Gastroesophageal sphincter (tissue), 3 donors: ENCODE results near the gene RIMBP2.

Source experiments
- POLR2AphosphoS5 ChIP-seq: sonication (generic); formaldehyde crosslinking; IDR thresholded peaks from one replicate; pipeline ENCODE4 v1.6.1; 2017; ENCODE audit warnings: antibody characterized with exemption
- TF ChIP-seq, protein P1 (sequence below), 4 experiments: fragments of 200-600 bp in 2 of 4; fragments of 450-650 bp in 2 of 4; sonication (generic) in 1 of 4; IDR thresholded peaks; one replicate each; pipeline ENCODE4 v1.5.1; 2017 to 2019; ENCODE audit warnings: antibody characterized with exemption in 4 of 4, mild to moderate bottlenecking in 2 of 4, moderate library complexity in 2 of 4

DNA sequence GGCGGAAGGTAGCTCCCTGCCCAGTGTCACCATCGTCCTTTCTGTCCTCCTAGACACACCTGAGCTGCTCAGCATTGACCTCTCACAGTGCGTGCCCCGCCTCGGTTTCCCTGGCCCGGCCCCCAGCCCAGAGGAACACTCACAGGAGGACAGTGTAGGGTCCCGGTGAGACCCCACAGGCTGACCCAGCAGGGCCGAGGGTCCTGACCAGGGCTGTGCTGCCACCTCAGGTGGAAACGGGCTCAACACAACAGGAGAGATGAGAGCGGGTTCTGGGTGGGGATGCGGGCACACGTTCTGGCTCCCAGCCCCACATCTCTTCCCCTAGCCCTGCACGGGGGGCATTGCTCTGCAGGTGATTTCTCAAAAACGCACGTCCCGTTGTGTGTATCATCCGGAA lies 280.3 kb downstream of the RIMBP2 start:
- TF ChIP-seq, protein P1, sequence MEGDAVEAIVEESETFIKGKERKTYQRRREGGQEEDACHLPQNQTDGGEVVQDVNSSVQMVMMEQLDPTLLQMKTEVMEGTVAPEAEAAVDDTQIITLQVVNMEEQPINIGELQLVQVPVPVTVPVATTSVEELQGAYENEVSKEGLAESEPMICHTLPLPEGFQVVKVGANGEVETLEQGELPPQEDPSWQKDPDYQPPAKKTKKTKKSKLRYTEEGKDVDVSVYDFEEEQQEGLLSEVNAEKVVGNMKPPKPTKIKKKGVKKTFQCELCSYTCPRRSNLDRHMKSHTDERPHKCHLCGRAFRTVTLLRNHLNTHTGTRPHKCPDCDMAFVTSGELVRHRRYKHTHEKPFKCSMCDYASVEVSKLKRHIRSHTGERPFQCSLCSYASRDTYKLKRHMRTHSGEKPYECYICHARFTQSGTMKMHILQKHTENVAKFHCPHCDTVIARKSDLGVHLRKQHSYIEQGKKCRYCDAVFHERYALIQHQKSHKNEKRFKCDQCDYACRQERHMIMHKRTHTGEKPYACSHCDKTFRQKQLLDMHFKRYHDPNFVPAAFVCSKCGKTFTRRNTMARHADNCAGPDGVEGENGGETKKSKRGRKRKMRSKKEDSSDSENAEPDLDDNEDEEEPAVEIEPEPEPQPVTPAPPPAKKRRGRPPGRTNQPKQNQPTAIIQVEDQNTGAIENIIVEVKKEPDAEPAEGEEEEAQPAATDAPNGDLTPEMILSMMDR (IDR thresholded peaks at IDR 0.05) = no peak
- no peak for TF ChIP-seq POLR2AphosphoS5
